Hepatocyte (in vitro differentiated cells): ENCODE results near the gene DDX1. TPM values are rescaled to one million over a fixed set of nuclear protein-coding genes. Genes with fewer than 3 reads are reported as not detected.

ENCODE experiments used
- DNase-seq: peaks from one replicate; pipeline ENCODE4 v3.0.0-alpha.2; 2016; ENCODE audit warnings: low spot score
- H2AFZ ChIP-seq: fragments of 200-600 bp; sonication (generic); 2 replicates; pipeline ENCODE4 v1.6.0; 2016; ENCODE audit warnings: antibody characterized with exemption, mild to moderate bottlenecking
- H3K27ac ChIP-seq: fragments of 200-600 bp; sonication (generic); 2 replicates; pipeline ENCODE4 v1.5.1; 2016; ENCODE audit warnings: mild to moderate bottlenecking
- H3K27me3 ChIP-seq: fragments of 200-600 bp; sonication (generic); 2 replicates; pipeline ENCODE4 v1.6.1; 2016
- H3K36me3 ChIP-seq: fragments of 200-600 bp; sonication (generic); replicated peaks from 2 replicates; pipeline ENCODE4 v1.5.1; 2016; ENCODE audit warnings: low read depth; ENCODE audit not compliant: insufficient read depth
- H3K4me1 ChIP-seq: fragments of 200-600 bp; sonication (generic); 2 replicates; pipeline ENCODE4 v1.5.1; 2016; ENCODE audit warnings: mild to moderate bottlenecking, moderate library complexity; ENCODE audit not compliant: insufficient read depth
- H3K4me2 ChIP-seq: fragments of 200-600 bp; sonication (generic); 2 replicates; pipeline ENCODE4 v1.6.0; 2016
- H3K4me3 ChIP-seq: fragments of 200-600 bp; sonication (generic); 2 replicates; pipeline ENCODE4 v1.5.1; 2016; ENCODE audit warnings: mild to moderate bottlenecking
- H3K79me2 ChIP-seq: fragments of 200-600 bp; sonication (generic); 2 replicates; pipeline ENCODE4 v1.6.0; 2017; ENCODE audit warnings: mild to moderate bottlenecking
- H3K9me2 ChIP-seq: fragments of 200-600 bp; sonication (generic); replicated peaks from 2 replicates; pipeline ENCODE4 v1.6.0; 2017; ENCODE audit warnings: mild to moderate bottlenecking; ENCODE audit not compliant: insufficient read depth
- H3K9me3 ChIP-seq: fragments of 200-600 bp; sonication (generic); 2 replicates; pipeline ENCODE4 v1.5.1; 2016; ENCODE audit warnings: low read depth, mild to moderate bottlenecking
- H4K20me1 ChIP-seq: fragments of 200-600 bp; sonication (generic); 2 replicates; pipeline ENCODE4 v1.6.0; 2016; ENCODE audit warnings: mild to moderate bottlenecking; ENCODE audit not compliant: insufficient read depth, poor library complexity, severe bottlenecking
- CTCF ChIP-seq: fragments of 200-600 bp; sonication (generic); IDR thresholded peaks from 2 replicates; pipeline ENCODE4 v1.5.1; 2016; ENCODE audit warnings: antibody characterized with exemption, mild to moderate bottlenecking; ENCODE audit not compliant: poor library complexity
- EZH2 ChIP-seq: fragments of 200-600 bp; sonication (generic); IDR thresholded peaks from 2 replicates; pipeline ENCODE4 v1.6.1; 2016; ENCODE audit warnings: antibody characterized with exemption, mild to moderate bottlenecking, borderline replicate concordance
- EZH2phosphoT487 ChIP-seq: fragments of 200-600 bp; sonication (generic); IDR thresholded peaks from one replicate; pipeline ENCODE4 v1.6.1; 2018; ENCODE audit warnings: antibody characterized with exemption, mild to moderate bottlenecking, low read depth, moderate library complexity; ENCODE audit not compliant: unreplicated experiment, severe bottlenecking
- WGBS: methylation state at CpG from one replicate; pipeline ENCODE4 v1.1.6; 2016; ENCODE audit warnings: low lambda C conversion rate; ENCODE audit errors: missing lambda C conversion rate; 5-methylcytosine and 5-hydroxymethylcytosine counted together
- polyA plus RNA-seq: library from polyadenylated mRNA; unstranded; fragments of >200 nt; fragmentation: Nextera tagmentation; extraction: Ambion mirVana; gene quantifications from 2 replicates; pipeline ENCODE4 v1.2.1, GENCODE V29; 2016
- total RNA-seq: library from RNA; depleted of rRNA; stranded (reverse); fragments of >200 nt; gene quantifications from 2 replicates; pipeline ENCODE4 v1.2.3, GENCODE V29; 2014

The DDX1 gene
- total and polyA plus RNA-seq, 2 experiments from 2014 or later, result 70.2 to 76.2 TPM

GRCh38 chr2:15560988-15561573 lies 30.6 kb upstream of the DDX1 start, which contains the start of gene NBAS:
Gene NBAS (minus strand): TSS chr2:15561334. CDS start chr2:15561304, 30 bp downstream.
- no peaks in the 10 kb centered on the region for H3K9me3 ChIP-seq
- WGBS, result under 1% methylated on average over 24 of the region's 30 CpGs
- no peak for TF ChIP-seq CTCF
- no peak for TF ChIP-seq EZH2phosphoT487
- TF ChIP-seq EZH2, result no peak

GRCh38 chr2:15561574-15562344 lies 29.9 kb upstream of the DDX1 start:
- Histone ChIP-seq H3K4me3 (peak overlapping the region; percentile 31), H4K20me1 (no peaks in the 10 kb centered on the region), H3K9me2 (no peaks in the 10 kb centered on the region), H3K27me3 (no peaks in the 10 kb centered on the region), H2AFZ (peak overlapping the region; percentile 98), H3K9me3 (no peaks in the 10 kb centered on the region), H3K27ac (peak overlapping the region; percentile 88), H3K4me2 (peak overlapping the region; percentile 84), H3K36me3 (no peaks in the 10 kb centered on the region), H3K4me1 (peaks cover 18% of the 10 kb centered on the region), H3K79me2 (peaks cover 40% of the 10 kb centered on the region)
- no peak for TF ChIP-seq EZH2phosphoT487
- no peak for TF ChIP-seq CTCF
- no peak for TF ChIP-seq EZH2
- 5% methylated on average over 13 of the region's 13 CpGs for WGBS
- peak; percentile 51 for DNase-seq

More at GRCh38 chr2:15560988-15561573, 30.6 kb upstream of the DDX1 start, which contains the start of gene NBAS:
- peak within 1 kb of the TSS; percentile 84 for H3K4me2 ChIP-seq
- H3K27ac ChIP-seq, result peak within 1 kb of the TSS; percentile 88
- no peaks in the 10 kb centered on the region for H4K20me1 ChIP-seq
- DNase-seq, result peak; percentile 88
- no peaks in the 10 kb centered on the region for H3K9me2 ChIP-seq
- H3K79me2 ChIP-seq, result peaks cover 45% of the 10 kb centered on the region
- peaks cover 18% of the 10 kb centered on the region for H3K4me1 ChIP-seq
- H2AFZ ChIP-seq, result peak within 1 kb of the TSS; percentile 98
- no peaks in the 10 kb centered on the region for H3K27me3 ChIP-seq
- peak within 1 kb of the TSS; percentile 75 for H3K4me3 ChIP-seq
- H3K36me3 ChIP-seq, result no peaks in the 10 kb centered on the region

GRCh38 chr2:15562354-15563031 lies 29.2 kb upstream of the DDX1 start:
- WGBS, result 68% methylated on average over 6 of the region's 6 CpGs
- Histone ChIP-seq H3K4me1 (peaks cover 18% of the 10 kb centered on the region), H3K27ac (peak overlapping the region; percentile 88), H3K27me3 (no peaks in the 10 kb centered on the region), H3K36me3 (no peaks in the 10 kb centered on the region), H3K4me3 (peak overlapping the region; percentile 31), H3K9me2 (no peaks in the 10 kb centered on the region), H2AFZ (peak overlapping the region; percentile 98), H3K4me2 (peak overlapping the region; percentile 84), H3K9me3 (no peaks in the 10 kb centered on the region), H4K20me1 (no peaks in the 10 kb centered on the region), H3K79me2 (peaks cover 32% of the 10 kb centered on the region)
- TF ChIP-seq CTCF (no peak), EZH2phosphoT487 (no peak), EZH2 (no peak)
- DNase-seq, result no peak
